IMR-90 (cell line): Measurements from ENCODE around the gene MANSC1. TPM values are rescaled to one million over a fixed set of nuclear protein-coding genes. Genes with fewer than 3 reads are reported as not detected.

Experiments used
- ATAC-seq: fragments of 200-7000 bp; cut with Tn5 transposase; 2 replicates; pipeline ENCODE4 v1.9.1; 2020; ENCODE audit warnings: low read depth, mild to moderate bottlenecking, moderate library complexity
- Bru-seq: library from RNA; stranded (reverse); fragments of 400-500 nt; gene quantifications from one replicate; lab custom pipeline; 2021; lab: Mats Ljungman, UMichigan
- BruChase-seq, 2 experiments: library from RNA; stranded (reverse); fragments of 400-500 nt; gene quantifications; one replicate each; lab custom pipeline; 2021; lab: Mats Ljungman, UMichigan
- BruUV-seq: library from RNA; stranded (reverse); fragments of 400-500 nt; replicated peaks from 2 replicates; lab custom pipeline; 2021; lab: Mats Ljungman, UMichigan
- CTCF ChIA-PET: fragments of 300-600 bp; formaldehyde crosslinking; extraction: SDS; loops from one replicate; lab custom pipeline; 2021; ENCODE audit warnings: antibody characterized with exemption; lab: Yijun Ruan, JAX
- POLR2A ChIA-PET: fragments of 300-600 bp; sonication (Branson Sonifier 250); formaldehyde crosslinking; loops from one replicate; lab custom pipeline; 2022; ENCODE audit warnings: antibody characterized with exemption; ENCODE audit not compliant: unreplicated experiment; lab: Charles Lee
- DNase-seq: peaks from one replicate; pipeline ENCODE4 v3.0.0; 2013
- H2AFZ ChIP-seq: replicated peaks from 2 replicates; pipeline ENCODE3; 2013; ENCODE audit warnings: low read length, mild to moderate bottlenecking; ENCODE audit not compliant: poor library complexity
- H2AK5ac ChIP-seq: 2 replicates; pipeline ENCODE4 v1.6.1; 2013; ENCODE audit warnings: low read depth, low read length, inconsistent platforms
- H2AK9ac ChIP-seq: replicated peaks from 2 replicates; pipeline ENCODE3; 2013; ENCODE audit warnings: mild to moderate bottlenecking, low read depth, low read length, moderate library complexity; ENCODE audit not compliant: poor library complexity
- H2BK120ac ChIP-seq: 2 replicates; pipeline ENCODE4 v1.6.1; 2013; ENCODE audit warnings: low read depth, low read length, inconsistent platforms
- H2BK15ac ChIP-seq: 3 replicates; pipeline ENCODE4 v1.6.1; 2013; ENCODE audit warnings: low read depth, low read length, inconsistent platforms
- H2BK20ac ChIP-seq: 2 replicates; pipeline ENCODE4 v1.6.1; 2013; ENCODE audit warnings: low read depth, mild to moderate bottlenecking, inconsistent platforms, low read length, moderate library complexity
- H2BK5ac ChIP-seq: 2 replicates; pipeline ENCODE4 v1.6.1; 2013; ENCODE audit warnings: mild to moderate bottlenecking, low read depth, low read length, inconsistent platforms; ENCODE audit not compliant: poor library complexity, severe bottlenecking
- H3K14ac ChIP-seq: replicated peaks from 2 replicates; pipeline ENCODE4 v1.6.1; 2013; ENCODE audit warnings: low read depth, low read length, inconsistent platforms
- H3K18ac ChIP-seq: 2 replicates; pipeline ENCODE4 v1.6.1; 2013; ENCODE audit warnings: low read depth, low read length, control low read depth
- H3K23ac ChIP-seq: 2 replicates; pipeline ENCODE4 v1.6.1; 2013; ENCODE audit warnings: low read depth, low read length, inconsistent platforms
- H3K27ac ChIP-seq: 2 replicates; pipeline ENCODE4 v1.5.1; 2013; ENCODE audit warnings: mild to moderate bottlenecking, control low read depth, low read length; ENCODE audit not compliant: insufficient read depth
- H3K27me3 ChIP-seq: 2 replicates; pipeline ENCODE4 v1.6.1; 2013; ENCODE audit warnings: low read length; ENCODE audit not compliant: control insufficient read depth, insufficient read depth
- H3K36me3 ChIP-seq: 2 replicates; pipeline ENCODE4 v1.6.1; 2013; ENCODE audit warnings: low read length, mixed read lengths; ENCODE audit not compliant: control insufficient read depth, insufficient read depth
- H3K4ac ChIP-seq: 2 replicates; pipeline ENCODE4 v1.6.1; 2013; ENCODE audit warnings: low read depth, low read length, inconsistent platforms
- H3K4me1 ChIP-seq: 2 replicates; pipeline ENCODE4 v1.6.1; 2013; ENCODE audit warnings: low read length, mixed read lengths; ENCODE audit not compliant: control insufficient read depth, insufficient read depth
- H3K4me2 ChIP-seq: 2 replicates; pipeline ENCODE4 v1.6.1; 2013; ENCODE audit warnings: low read depth, mild to moderate bottlenecking, control low read depth, low read length, moderate library complexity
- H3K4me3 ChIP-seq: 2 replicates; pipeline ENCODE4 v1.5.1; 2013; ENCODE audit warnings: low read depth, mild to moderate bottlenecking, control low read depth, low read length, moderate library complexity; ENCODE audit not compliant: insufficient read depth
- H3K56ac ChIP-seq: 2 replicates; pipeline ENCODE4 v1.6.1; 2013; ENCODE audit warnings: low read length, inconsistent platforms; ENCODE audit not compliant: insufficient read depth; ENCODE audit errors: extremely low read depth
- H3K79me1 ChIP-seq, 2 experiments: 2 replicates each; pipeline ENCODE4 v1.6.1; 2013; ENCODE audit warnings: low read length in 2 of 2, inconsistent platforms in 1 of 2, low read depth in 1 of 2
- H3K9ac ChIP-seq: 2 replicates; pipeline ENCODE4 v1.6.1; 2013; ENCODE audit warnings: low read depth, low read length, control low read depth
- H3K9me1 ChIP-seq: 2 replicates; pipeline ENCODE4 v1.6.1; 2013; ENCODE audit warnings: low read length, inconsistent platforms; ENCODE audit not compliant: insufficient read depth
- H3K9me3 ChIP-seq: 2 replicates; pipeline ENCODE4 v1.6.1; 2013; ENCODE audit warnings: low read length; ENCODE audit not compliant: control insufficient read depth, insufficient read depth
- H4K20me1 ChIP-seq: 2 replicates; pipeline ENCODE4 v1.6.1; 2013; ENCODE audit warnings: low read length, inconsistent platforms; ENCODE audit not compliant: insufficient read depth
- H4K5ac ChIP-seq: 2 replicates; pipeline ENCODE4 v1.6.1; 2013; ENCODE audit warnings: mild to moderate bottlenecking, low read depth, low read length, control low read depth
- H4K8ac ChIP-seq, 2 experiments: 2 replicates each; pipeline ENCODE4 v1.6.1; 2013; ENCODE audit warnings: low read depth in 2 of 2, low read length in 2 of 2, control low read depth in 1 of 2, inconsistent platforms in 1 of 2
- H4K91ac ChIP-seq: 2 replicates; pipeline ENCODE4 v1.6.1; 2013; ENCODE audit warnings: low read depth, low read length, inconsistent platforms; ENCODE audit not compliant: insufficient read depth
- CEBPB ChIP-seq: IDR thresholded peaks from 2 replicates; pipeline ENCODE4 v1.6.1; 2012; ENCODE audit warnings: low read depth, low read length, improper control_type of control experiment
- CHD1 ChIP-seq: IDR thresholded peaks from 2 replicates; pipeline ENCODE4 v1.6.1; 2012; ENCODE audit warnings: low read depth, low read length, improper control_type of control experiment
- CTCF ChIP-seq: conservative IDR thresholded peaks from 2 replicates; pipeline ENCODE4 v1.5.1; 2012; ENCODE audit warnings: mild to moderate bottlenecking, low read depth, low read length, improper control_type of control experiment
- ELK1 ChIP-seq: fragments of 150-350 bp; IDR thresholded peaks from 2 replicates; pipeline ENCODE4 v1.6.1; 2016; ENCODE audit warnings: low read depth, mild to moderate bottlenecking, low read length, moderate library complexity, borderline replicate concordance
- MAFK ChIP-seq: IDR thresholded peaks from 2 replicates; pipeline ENCODE4 v1.6.1; 2012; ENCODE audit warnings: low read depth, low read length, improper control_type of control experiment
- NFE2L2 ChIP-seq: fragments of 150-350 bp; IDR thresholded peaks from 2 replicates; pipeline ENCODE4 v1.6.1; 2016; ENCODE audit warnings: low read depth, mild to moderate bottlenecking, low read length
- POLR2A ChIP-seq: IDR thresholded peaks from 2 replicates; pipeline ENCODE4 v1.6.1; 2012; ENCODE audit warnings: mild to moderate bottlenecking, low read depth, low read length
- RCOR1 ChIP-seq: IDR thresholded peaks from 2 replicates; pipeline ENCODE4 v1.6.1; 2012; ENCODE audit warnings: mild to moderate bottlenecking, low read length, improper control_type of control experiment; ENCODE audit not compliant: insufficient replicate concordance
- SMC3 ChIP-seq: fragments of 150-350 bp; IDR thresholded peaks from 2 replicates; pipeline ENCODE4 v1.6.1; 2016; ENCODE audit warnings: low read depth, mild to moderate bottlenecking, antibody characterized with exemption, low read length, moderate library complexity
- USF2 ChIP-seq: fragments of 150-350 bp; IDR thresholded peaks from 2 replicates; pipeline ENCODE4 v1.6.1; 2017; ENCODE audit warnings: mild to moderate bottlenecking, antibody characterized with exemption, low read length, low read depth
- WGBS, 2 experiments: methylation state at CpG; one replicate each; pipeline versions ENCODE4 v1.1.5 to v1.1.7; 2013; ENCODE audit warnings: missing lambda C conversion rate in 2 of 2; ENCODE audit not compliant: insufficient read length in 1 of 2; ENCODE audit errors: extremely low coverage in 2 of 2; 5-methylcytosine and 5-hydroxymethylcytosine counted together
- dilution Hi-C: fragments of 300-500 bp; cut with HindIII; formaldehyde crosslinking; loops from one replicate; pipeline ENCODE4 v1.14.3; 2018; ENCODE audit warnings: low sequenced_read_pairs; ENCODE audit not compliant: unreplicated experiment
- in situ Hi-C: fragments of 300-500 bp; cut with MboI; formaldehyde crosslinking; loops from 3 replicates; pipeline ENCODE4 v1.14.3; 2019; ENCODE audit warnings: low sequenced_read_pairs, inconsistent platforms, mixed read lengths
- intact Hi-C: fragments of 100-400 bp; cut with micrococcal nuclease; formaldehyde crosslinking; loops from 2 replicates; pipeline ENCODE4 v1.10.0; 2022
- long read RNA-seq: library from polyadenylated mRNA; unstranded; transcript quantifications from one replicate; pipeline ENCODE4 v2.0.0, GENCODE V29; 2021; ENCODE audit not compliant: unreplicated experiment
- polyA plus RNA-seq, 3 experiments: library from polyadenylated mRNA; depleted of rRNA; stranded (reverse); fragments of >200 nt; gene quantifications; 2 replicates each; pipeline ENCODE4 v1.2.3, GENCODE V29; 2012; ENCODE audit warnings: low replicate concordance in 1 of 3
- total RNA-seq: library from RNA; depleted of rRNA; stranded (reverse); fragments of >200 nt; gene quantifications from 2 replicates; pipeline ENCODE4 v1.2.3, GENCODE V29; 2012; rRNA removed

MANSC1 gene
- total RNA-seq, result 1.1 TPM in 2 replicates
- polyA plus RNA-seq (2012; rRNA removed), result 1.9 and 2.2 TPM in 2 replicates
- 1.6 and 2.0 TPM in 2 replicates for polyA plus RNA-seq (2012; cell fraction: cytosol; rRNA removed)
- 0.11 and 0.71 TPM in 2 replicates for polyA plus RNA-seq (2012; cell fraction: nucleus; rRNA removed; ENCODE audit: low replicate concordance)
- percentile 44 among the genes with signal in this experiment for Bru-seq, nascent RNA
- BruChase-seq, experiment 1, labeled RNA remaining after a 6-hour chase, result percentile 49 among the genes with signal in this experiment
- BruChase-seq, experiment 2, labeled RNA remaining after a 2-hour chase, result percentile 36 among the genes with signal in this experiment
- long read RNA-seq, full-length matches to known transcripts, result 8 of 10 reads
- long read RNA-seq, partial matches to known transcripts, result 2 of 10 reads
- long read RNA-seq, other reads (novel, unspliced or antisense), result 0 of 10 reads

DNA sequence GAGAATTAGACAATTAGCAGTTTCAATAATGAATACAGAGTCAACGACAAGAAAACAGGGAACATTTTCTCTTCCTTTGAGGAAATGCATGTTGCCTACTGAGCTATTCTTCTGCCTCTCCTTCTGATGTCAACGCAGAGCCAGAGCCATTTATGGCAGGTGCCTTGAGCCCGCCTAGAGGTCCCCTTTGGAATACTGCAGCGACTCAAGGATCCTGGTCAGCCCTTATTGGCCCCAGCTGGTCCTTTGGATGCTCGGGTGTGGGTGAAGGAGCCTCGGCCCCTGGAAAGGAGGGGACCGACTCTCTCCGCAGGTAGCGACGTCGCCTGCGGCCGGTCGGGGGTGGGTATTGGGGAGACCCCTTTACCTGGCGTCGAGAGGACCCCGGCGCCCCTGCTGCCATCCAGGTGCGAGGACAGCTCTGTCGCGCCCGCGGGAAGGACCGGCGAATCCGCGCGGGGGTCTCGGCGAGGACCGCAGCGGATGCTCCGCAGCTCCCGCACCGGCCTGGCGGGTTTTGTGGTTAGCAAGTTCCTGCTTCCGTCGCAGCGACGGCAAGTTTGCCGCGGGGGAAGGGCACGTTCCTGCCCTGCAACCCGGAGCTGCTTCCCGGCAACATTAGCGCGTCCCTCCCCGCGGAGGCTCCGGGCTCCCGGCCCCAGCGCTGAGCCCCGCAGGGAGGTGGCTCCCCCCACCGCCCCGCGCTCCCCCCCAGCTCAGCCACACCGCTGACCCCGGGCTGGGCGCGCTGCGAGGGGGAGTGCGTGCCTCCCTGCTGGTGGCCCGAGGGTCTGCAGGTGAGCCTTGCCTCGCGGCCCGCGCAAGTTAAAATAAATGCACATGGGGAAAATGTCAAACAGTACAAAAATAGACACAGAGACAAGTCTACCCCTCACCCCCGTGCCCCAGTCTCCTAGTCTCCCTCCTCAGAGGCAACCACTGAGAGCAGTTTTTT is at the start of gene MANSC1:
MANSC1 (minus strand) TSS at position 532 of the 955 bp plus-strand sequence. CDS start 6,928 bp downstream, outside the sequence.
- Histone ChIP-seq H3K9ac (peak within 1 kb of the TSS; percentile 46), H3K9me3 (no peaks in the 10 kb centered on the region), H3K36me3 (no peaks in the 10 kb centered on the region), H3K4ac (peak within 1 kb of the TSS; percentile 39; the same call in 1 of the 2 replicates), H2BK120ac (peak within 1 kb of the TSS; percentile 43), H3K14ac (peak within 1 kb of the TSS; percentile 37; the same call in 1 of the 2 replicates), H3K4me2 (peak within 1 kb of the TSS; percentile 78), H3K4me3 (peak within 1 kb of the TSS; percentile 70), H2AK9ac (peak within 1 kb of the TSS; percentile 63), H3K27me3 (no peaks in the 10 kb centered on the region), H2AFZ (peak within 1 kb of the TSS; percentile 93), H3K9me1 (no peaks in the 10 kb centered on the region), H3K27ac (peak within 1 kb of the TSS; percentile 2; the same call in 1 of the 2 replicates), H4K8ac (peak within 1 kb of the TSS; percentile 77 to 83), H3K56ac (no peak within 1 kb of the TSS), H3K79me1 (no peaks in the 10 kb centered on the region), H4K20me1 (no peaks in the 10 kb centered on the region), H2BK20ac (no peak within 1 kb of the TSS), H4K5ac (peak within 1 kb of the TSS; percentile 41), H3K23ac (no peak within 1 kb of the TSS), H3K18ac (peak within 1 kb of the TSS; percentile 31; the same call in 1 of the 2 replicates), H4K91ac (no peak within 1 kb of the TSS), H2BK15ac (no peak within 1 kb of the TSS; the same call in 2 of the 3 replicates), H2AK5ac (no peak within 1 kb of the TSS), H2BK5ac (no peak within 1 kb of the TSS), H3K4me1 (no peaks in the 10 kb centered on the region)
- DNase-seq (peak; percentile 28), ATAC-seq (peak; percentile 94)
- dilution Hi-C loops, result no loop called here
- no TSS peak for BruUV-seq
- ChIA-PET POLR2A (interaction anchor here (1.4 kb wide), 1 partner anchor 84 kb away, joined by 4 read pairs; the partner anchor contains the start of gene LRP6), CTCF (interaction anchor here (0.6 to 1.5 kb wide), 6 partner anchors 16 to 253 kb away, joined by 3 to 4 read pairs (median 4); no protein-coding TSS in a partner anchor)
- WGBS, 2 experiments, result 0% methylated on average over 14 of the region's 68 CpGs; no CpG with 5 or more reads in 1 of the 2 experiments
- in situ Hi-C loops, result no loop called here
- intact Hi-C loops, result no loop called here
- TF ChIP-seq ELK1 (no peak), SMC3 (no peak), CTCF (peak; percentile 16; the same call in 1 of the 2 replicates), POLR2A (no peak), USF2 (no peak), CHD1 (no peak), NFE2L2 (no peak), RCOR1 (no peak), CEBPB (no peak), MAFK (no peak)
